GM18520 (cell line): Measurements from ENCODE around the gene KIF20B.
"Not testable (repeated sequence)": the region's sequence is repeated elsewhere in the genome, so short reads cannot be mapped to it uniquely, and the experiment has no call there.

Source experiments
- ATAC-seq: cut with Tn5 transposase; IDR thresholded peaks from one replicate; pipeline ENCODE4 v1.9.1; 2021; ENCODE audit not compliant: unreplicated experiment

KIF20B gene

GRCh38 chr10:89684604-89685003, 16.8 kb upstream of the KIF20B start:
- ATAC-seq = no peak

GRCh38 chr10:89685936-89686335, 15.5 kb upstream of the KIF20B start:
- no peak for ATAC-seq

- no peak for ATAC-seq
These were observed 11.4 kb upstream of the KIF20B start for GRCh38 chr10:89690027-89690426.

GRCh38 chr10:89692416-89692815, 9.0 kb upstream of the KIF20B start:
- no peak for ATAC-seq

- ATAC-seq = no peak
These were observed 8.2 kb upstream of the KIF20B start for GRCh38 chr10:89693176-89693575.

DNA sequence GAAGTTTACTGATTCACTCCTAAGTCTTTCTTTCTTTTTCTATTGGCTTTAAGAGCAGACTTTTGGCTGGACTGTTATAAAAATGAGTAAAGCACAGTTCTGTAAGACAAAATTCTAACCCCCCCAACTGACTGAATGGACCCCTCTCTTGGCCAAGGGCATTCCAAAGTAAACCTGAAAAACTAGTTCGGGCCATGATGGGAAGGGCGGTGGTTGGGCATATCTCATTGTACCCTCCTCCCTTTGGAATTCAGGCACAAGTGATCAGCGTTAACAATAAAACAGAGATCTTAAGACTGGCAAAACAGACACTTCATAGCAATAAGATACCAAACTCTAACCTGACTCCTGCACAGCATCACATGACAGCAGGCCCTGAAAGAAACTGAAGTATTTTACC, 6.1 kb upstream of the KIF20B start:
- no peak for ATAC-seq

DNA sequence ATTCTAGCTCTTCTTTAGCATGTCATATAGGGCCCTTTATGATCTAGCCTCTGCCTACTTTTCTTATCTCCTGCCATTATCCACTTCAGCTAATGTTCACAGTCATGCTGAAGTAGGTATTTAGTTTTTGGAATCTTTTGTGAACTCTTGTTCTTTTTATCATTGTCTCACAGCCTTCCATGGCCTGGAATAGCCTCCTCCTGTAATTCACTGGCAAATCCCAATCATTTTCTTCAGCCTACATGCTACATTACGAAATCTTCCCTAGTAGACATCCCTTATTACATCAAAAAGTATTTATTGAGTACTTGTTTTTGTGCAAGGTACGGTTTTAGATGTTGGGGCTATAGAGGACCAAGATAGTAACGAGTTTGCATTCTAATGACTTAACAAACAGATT, 3.4 kb upstream of the KIF20B start:
- ATAC-seq = no peak

DNA sequence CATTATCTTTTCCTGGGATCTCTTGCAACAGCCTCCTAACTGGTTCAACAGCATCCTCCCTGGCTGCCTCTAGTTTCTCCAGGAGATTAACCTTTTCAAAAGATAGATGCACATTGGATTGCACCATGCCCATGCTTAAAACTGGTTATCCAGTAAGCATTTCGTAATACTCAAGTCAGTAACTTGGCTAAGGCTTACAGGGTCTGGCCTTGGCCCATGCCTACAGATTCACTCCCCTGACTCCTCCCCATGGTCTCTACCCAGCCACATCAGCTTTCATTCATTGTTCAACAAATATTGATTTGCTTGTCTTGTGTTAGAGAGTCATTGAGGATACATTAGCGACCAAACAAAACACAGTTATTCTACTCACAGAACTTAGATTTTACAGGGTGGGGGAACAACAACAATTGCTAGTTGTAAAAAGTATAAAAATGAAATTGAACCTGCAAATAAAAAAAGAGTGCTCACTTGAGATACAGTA, 1.8 kb upstream of the KIF20B start:
- no peak for ATAC-seq

- ATAC-seq = no peak
These were observed 508 bp upstream of the KIF20B start for GRCh38 chr10:89700923-89701241.

DNA sequence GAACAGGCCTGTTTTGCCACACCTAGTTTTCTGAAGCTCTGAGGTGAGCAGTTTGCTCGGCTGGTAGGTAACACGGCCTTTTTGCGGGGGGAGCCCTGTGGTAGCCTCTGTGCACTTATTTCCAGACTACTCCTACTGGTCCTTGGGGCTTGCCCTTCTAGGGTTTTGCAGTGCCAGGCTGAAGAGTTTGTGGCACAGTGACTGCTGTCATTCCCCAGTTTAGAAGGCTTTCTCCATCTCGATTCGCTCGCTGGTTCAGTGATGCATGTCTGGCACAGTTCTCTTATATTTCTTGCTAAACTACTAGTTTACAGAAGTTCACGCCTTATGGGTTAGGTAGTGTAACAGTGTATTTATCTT, 711 bp downstream of the KIF20B start:
- ATAC-seq = no peak

- ATAC-seq = no peak
These were observed 4.1 kb downstream of the KIF20B start for GRCh38 chr10:89705466-89705865.

DNA sequence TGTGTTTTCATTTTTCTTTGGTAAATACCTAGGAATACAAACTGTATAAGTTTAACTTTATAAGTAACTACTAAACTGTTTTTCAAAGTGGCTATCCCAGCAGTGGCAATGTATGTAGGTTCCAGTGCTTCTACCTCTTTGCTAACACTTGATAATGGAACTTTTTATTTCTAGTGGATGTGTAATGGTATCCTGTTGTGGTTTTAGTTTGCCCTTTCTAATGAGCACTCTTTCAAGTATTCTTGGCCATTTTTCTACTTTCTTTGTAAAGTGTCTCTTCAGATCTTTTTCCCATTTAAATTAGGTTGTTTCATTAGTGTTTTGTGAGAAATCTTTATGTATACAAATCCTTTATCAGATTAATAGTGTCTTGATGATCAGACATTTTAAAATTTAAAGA, 4.6 kb downstream of the KIF20B start:
- no peak for ATAC-seq

DNA sequence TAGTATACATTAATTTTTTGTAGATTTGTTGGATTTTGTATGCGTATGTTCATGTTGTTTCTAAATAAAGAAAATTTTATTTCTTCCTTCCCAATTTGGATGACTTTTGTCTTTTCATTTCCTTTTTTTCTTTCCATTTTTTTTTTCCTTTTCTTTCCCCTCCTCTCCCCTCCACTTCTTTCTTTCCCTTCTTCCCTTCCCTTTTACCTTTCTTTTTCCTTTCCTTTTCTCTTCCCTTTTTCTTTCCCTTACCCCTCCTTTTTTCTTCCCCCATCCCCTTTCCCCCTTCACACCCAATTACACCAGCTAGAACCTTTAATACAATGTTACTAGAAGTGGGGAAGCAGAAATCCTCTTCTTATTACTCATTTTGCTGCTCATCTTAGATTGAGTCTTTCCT, 6.0 kb downstream of the KIF20B start:
- no peak for ATAC-seq

DNA sequence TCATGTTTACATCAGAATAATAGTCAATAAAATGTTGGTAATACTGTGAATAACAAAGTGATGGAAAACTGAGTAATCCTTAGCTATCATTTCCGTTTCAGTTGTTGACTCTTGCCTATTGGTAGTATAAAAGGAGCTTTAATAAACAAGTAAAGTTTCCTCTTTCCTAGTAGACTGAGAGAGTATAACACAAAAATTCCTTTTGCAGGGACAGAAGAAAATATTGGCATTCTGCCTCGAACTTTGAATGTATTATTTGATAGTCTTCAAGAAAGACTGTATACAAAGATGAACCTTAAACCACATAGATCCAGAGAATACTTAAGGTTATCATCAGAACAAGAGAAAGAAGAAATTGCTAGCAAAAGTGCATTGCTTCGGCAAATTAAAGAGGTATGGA, 9.4 kb downstream of the KIF20B start:
- no peak for ATAC-seq

GRCh38 chr10:89734616-89735015, 33.2 kb downstream of the KIF20B start:
- no peak for ATAC-seq

DNA sequence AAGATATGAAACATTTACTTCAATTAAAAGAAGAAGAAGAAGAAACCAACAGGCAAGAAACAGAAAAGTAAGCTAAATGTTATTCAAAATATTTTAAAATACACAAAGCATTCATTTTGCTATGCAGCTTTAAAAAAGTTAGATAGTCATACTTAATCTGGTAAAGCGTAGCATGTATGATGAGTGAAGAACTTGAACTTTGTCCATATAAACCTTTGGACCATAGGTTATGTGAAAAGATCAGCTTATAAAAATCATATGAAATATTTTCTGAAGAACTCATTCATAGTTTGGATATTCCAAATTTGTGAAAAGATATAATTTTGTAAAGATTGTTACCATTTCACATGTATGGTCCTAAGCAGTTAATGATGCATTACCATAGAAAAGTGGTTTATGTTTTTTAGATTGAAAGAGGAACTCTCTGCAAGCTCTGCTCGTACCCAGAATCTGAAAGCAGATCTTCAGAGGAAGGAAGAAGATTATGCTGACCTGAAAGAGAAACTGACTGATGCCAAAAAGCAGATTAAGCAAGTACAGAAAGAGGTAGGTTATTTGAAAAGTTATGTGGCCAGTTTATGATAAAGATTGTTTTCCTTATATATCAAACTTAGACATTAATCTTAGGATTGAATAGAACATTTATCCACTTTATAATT, 37.3 kb downstream of the KIF20B start:
- ATAC-seq = peak; percentile 87

- no peak for ATAC-seq
These were observed 39.9 kb downstream of the KIF20B start for GRCh38 chr10:89741126-89741762.

DNA sequence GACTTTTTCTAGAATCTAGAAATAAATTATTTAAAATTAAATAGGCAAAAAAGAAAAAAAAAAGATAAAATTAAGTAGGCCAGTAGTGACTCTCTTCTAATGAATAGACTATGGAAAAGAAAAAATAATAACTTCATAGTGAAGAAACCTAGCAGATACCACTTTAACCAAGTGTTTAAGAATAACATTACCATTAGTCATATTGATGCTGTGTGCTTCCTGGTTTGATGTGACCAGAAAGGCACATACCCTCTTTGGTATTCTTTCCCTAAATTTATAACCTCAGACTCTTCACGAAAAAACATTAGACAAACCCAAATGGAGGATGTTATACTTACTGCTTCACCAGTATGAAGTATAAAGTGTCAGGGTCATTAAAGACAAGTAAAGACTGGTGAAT, 42.6 kb downstream of the KIF20B start:
- ATAC-seq = no peak

- ATAC-seq = no peak
These were observed 44.5 kb downstream of the KIF20B start for GRCh38 chr10:89745903-89746302.

- no peak for ATAC-seq
These were observed 49.1 kb downstream of the KIF20B start for GRCh38 chr10:89750441-89750840.

- ATAC-seq = no peak
These were observed 54.0 kb downstream of the KIF20B start for GRCh38 chr10:89755374-89755773.

- no peak for ATAC-seq
These were observed 58.1 kb downstream of the KIF20B start for GRCh38 chr10:89759531-89759930.

DNA sequence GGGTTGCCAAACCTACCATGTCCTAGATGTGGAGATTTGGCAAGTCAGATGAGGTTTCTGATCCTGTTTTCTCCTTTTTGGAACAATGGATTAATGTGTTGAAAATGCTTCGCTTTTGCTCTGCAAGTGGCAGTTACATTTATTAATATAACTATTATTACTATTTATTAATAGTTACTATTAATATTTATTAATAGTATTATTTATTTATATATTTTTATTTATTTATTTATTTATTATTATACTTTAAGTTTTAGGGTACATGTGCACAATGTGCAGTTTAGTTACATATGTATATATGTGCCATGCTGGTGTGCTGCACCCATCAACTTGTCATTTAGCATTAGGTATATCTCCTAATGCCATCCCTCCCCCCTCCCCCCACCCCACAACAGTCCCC, 62.3 kb downstream of the KIF20B start:
- ATAC-seq = not testable (repeated sequence)
